ENCODE measurements around the gene AP4M1.

The AP4M1 gene

DNA sequence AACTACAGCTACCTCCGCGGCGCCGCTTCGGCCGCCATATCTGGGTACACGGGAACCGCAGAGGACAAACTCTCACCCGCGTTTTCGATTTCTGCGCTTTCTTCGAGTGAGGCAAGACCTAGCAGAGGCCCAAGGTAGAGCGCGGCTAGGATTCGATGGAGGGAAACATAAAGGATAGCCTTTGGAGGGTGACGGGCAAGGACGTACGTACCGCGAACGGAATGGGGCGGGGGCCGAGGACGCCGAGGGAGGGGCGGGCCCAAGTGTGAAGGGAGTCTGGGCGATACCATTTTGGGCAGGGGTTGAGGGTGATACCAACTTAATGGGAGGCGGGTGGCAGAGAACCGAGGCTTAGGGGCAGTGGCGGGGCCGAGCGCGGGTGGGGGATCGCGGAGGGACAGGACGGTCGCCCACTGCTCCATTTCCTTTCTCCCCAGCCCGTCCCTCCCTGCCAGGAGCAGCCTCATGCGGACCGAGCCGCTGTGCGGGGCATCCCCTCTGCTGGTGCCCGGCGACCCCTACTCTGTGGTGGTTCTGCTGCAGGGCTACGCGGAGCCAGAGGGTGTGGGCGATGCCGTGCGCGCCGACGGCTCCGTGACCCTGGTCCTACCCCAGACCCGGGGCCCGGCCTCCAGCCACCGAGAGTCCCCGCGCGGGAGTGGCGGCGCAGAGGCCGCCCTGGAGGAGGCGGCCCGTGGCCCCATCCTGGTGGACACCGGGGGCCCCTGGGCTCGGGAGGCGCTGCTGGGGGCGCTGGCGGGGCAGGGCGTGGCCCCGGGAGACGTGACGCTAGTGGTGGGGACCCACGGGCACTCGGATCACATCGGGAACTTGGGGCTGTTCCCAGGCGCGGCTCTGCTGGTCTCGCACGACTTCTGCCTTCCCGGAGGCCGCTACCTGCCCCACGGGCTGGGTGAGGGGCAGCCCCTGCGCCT, 25.8 kb downstream of the AP4M1 start, which contains the start of gene MBLAC1:
Gene MBLAC1 (plus strand): TSS at position 37 of the 935 bp plus-strand sequence. CDS start 429 bp downstream, at position 466.
- TF ChIP-seq GATA2 (IDR thresholded peaks at IDR 0.05; ENCODE audit: low read depth, low read length), result no peak
- TF ChIP-seq GATA3 (IDR thresholded peaks at IDR 0.05; ENCODE audit: low read depth, low read length), result no peak

DNA sequence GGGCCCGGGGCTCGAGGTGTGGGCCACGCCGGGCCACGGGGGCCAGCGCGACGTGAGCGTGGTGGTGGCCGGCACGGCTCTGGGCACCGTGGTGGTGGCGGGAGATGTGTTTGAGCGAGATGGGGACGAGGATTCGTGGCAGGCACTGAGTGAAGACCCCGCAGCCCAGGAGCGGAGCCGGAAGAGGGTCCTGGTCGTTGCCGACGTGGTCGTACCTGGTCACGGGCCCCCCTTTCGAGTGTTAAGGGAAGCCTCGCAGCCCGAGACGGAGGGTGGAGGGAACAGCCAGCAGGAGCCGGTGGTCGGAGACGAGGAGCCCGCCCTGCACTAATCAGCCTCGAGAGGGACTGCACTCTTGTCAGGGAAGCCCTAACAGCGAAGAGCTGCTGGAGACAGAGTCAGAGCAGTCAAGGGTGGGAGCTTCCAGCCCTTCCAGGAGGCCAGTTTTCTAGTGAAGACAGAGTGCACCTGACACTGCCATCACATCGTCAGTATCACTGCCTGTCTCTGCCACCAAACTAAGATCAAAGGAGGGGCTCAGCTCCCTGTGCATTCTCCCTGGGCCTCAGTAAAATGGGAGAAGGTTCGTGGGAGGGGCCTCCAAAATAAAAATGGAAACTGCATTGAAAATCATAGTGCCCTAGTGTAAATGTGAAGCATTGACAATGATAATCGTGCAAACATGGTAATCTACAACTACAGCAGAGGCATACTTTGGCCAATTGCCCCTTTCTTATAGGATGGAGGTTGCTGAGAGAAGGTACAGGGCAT, 26.6 kb downstream of the AP4M1 start:
- TF ChIP-seq GATA3 (IDR thresholded peaks at IDR 0.05; ENCODE audit: low read depth, low read length) (no peak), GATA2 (IDR thresholded peaks at IDR 0.05; ENCODE audit: low read depth, low read length) (no peak)

DNA sequence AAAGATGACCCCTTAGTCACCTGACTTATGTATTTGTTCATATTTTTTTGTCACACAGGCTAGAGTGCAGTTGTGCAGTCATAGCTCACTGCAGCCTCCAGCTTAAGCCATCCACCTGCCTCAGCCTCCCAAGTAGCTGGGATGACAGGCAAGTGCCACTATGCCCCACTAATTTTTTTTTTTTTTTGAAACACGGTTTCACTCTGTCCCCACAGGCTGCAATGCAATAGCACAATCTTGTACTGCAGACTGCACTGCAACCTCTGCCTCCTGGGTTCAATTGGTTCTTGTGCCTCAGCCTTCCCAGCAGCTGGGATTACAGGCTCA, 27.2 kb downstream of the AP4M1 start:
- TF ChIP-seq GATA3 (IDR thresholded peaks at IDR 0.05; ENCODE audit: low read depth, low read length) (no peak), GATA2 (IDR thresholded peaks at IDR 0.05; ENCODE audit: low read depth, low read length) (no peak)

DNA sequence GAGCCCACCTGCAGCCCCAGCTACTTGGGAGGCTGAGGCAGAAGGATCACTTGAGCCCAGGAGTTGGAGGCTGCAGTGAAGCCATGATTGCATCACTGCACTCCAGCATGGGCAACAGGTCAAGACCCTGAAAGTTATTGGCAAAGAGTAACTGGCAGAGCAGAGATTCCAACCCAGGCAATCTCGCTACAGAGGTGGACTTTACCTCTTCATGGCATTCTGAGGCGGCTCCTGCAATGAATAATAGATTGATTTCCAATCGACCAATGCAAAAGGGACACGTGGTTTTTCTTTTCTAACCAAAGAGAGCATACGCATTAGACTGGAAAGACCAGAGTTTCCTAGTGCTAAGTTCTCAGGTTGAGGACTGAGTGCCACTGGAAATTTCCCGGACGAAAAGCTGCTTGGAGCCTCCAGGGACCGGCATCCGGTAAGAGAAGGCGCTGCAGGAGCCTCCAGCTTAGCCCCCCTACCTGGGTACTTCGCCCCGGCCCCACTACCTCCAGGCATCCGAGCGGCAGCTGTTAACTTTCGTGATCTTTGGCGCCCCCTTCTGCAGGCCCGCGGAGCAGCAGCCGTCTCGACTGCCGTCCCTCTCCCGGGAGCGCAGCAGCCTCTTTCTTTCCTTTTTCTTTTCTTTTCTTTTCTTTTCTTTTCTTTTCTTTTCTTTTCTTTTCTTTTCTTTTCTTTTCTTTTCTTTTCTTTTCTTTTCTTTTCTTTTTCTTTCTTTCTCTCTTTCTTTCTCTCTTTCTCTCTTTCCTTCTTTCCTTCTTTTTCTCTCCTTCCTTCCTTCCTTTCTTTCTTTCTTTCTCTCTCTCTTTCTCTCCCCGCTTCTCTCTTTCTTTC, 29.4 kb downstream of the AP4M1 start:
- no peak for TF ChIP-seq GATA3 (IDR thresholded peaks at IDR 0.05; ENCODE audit: low read depth, low read length)
- TF ChIP-seq GATA2 (IDR thresholded peaks at IDR 0.05; ENCODE audit: low read depth, low read length), result no peak

DNA sequence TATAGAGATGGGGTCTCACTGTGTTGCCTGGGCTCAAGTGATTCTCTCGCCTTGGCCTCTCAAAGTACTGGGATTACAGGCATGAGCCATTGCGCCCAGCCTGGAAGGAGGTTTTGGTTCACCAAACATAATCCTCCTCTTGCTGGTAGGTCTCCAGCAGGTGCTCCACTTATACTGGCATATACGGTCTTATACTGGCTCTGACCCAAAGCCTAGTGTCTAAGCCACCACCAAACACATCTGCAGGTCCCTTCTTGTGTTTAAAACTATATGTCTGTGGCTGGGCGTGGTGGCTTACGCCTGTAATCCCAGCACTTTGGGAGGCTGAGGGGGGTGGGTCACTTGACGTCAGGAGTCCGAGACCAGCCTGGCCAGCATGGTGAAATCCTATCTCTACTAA, 30.7 kb downstream of the AP4M1 start:
- no peak for TF ChIP-seq GATA2 (IDR thresholded peaks at IDR 0.05; ENCODE audit: low read depth, low read length)
- no peak for TF ChIP-seq GATA3 (IDR thresholded peaks at IDR 0.05; ENCODE audit: low read depth, low read length)

DNA sequence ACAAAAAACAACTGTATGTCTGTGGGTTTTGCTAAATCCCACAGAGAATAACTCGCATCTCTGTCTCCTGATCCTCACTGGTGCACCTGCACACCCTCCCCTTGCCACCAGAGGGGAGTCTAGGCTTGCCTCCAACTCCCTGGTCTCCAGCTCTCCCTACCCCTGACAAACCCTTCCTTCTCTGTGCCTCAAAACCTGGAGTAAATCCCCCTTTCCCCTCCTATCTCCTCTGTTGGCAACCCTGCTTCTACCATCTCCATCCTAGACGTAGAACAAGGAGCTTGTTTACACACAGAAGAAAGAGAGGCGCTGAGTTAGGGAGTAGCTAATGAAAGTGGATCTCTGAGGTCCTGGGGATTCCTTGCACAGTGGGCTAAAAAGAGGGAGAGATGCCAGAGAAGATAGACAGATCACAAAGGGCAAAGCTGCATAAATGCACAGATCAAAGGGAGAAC, 31.3 kb downstream of the AP4M1 start:
- peak; percentile 83 for TF ChIP-seq GATA2 (IDR thresholded peaks at IDR 0.05; ENCODE audit: low read depth, low read length)
- TF ChIP-seq GATA3 (IDR thresholded peaks at IDR 0.05; ENCODE audit: low read depth, low read length), result no peak

DNA sequence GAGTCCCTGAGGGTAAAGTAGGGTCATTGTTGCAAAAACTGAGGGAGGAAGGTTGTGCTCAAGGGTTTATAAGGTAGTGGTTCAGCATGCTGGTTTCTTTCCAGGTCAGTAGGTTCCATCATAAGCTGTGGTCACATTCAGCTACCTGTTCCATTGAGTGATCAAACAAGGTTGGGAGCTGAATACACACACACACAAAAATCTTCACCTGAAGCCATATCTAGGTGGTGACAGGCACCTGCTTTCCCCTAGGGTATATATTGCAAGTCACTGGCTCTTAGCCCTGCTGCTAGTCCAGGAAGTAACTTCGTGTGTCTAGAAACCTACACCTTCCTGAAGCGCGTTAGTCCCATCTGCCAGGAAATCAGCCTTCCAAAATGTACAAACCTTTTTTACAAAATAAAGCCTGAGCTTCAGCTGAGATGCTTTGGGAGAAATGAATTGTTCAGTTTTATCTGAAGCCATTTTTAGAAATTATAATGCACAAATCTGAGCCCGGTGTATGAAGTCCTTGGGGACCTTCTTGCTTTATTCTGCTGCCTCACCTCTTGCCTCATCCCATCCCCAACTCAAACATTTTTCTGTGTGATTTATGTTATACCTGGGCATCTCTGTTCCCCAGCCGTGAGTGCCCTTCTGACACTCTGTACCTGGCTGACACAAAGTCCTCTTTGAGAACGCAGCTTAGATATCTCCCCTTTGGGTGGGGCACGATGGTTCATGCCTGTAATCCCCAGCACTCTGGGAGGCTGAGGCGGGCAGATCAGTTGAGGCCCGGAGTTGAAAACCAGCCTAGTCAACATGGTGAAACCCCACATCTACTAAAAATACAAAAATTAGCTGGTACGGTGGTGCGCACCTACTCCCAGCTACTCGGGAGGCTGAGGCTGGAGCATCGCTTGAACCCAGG, 36.7 kb downstream of the AP4M1 start:
- TF ChIP-seq GATA2 (IDR thresholded peaks at IDR 0.05; ENCODE audit: low read depth, low read length), result no peak

DNA sequence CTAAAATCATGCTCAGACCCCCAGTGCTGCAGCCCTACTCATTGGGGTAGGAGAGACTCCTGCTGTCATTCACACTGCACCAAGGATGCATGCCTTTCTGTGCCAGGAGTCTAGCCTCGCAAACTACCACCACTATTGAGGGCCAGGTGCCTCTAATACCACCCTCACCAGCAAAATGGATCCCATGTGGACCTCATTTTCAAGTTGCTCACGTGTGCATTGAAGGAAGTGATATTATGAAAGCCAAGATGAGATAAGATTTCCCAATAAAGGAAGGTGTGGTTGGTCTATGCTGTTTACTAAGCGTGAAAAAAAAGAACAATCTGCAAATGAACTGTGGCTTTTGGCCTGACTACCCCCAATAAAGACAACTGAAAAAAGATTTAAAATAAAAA, 40.1 kb downstream of the AP4M1 start:
- no peak for TF ChIP-seq GATA2 (IDR thresholded peaks at IDR 0.05; ENCODE audit: low read depth, low read length)
- TF ChIP-seq GATA3 (IDR thresholded peaks at IDR 0.05; ENCODE audit: low read depth, low read length), result no peak

DNA sequence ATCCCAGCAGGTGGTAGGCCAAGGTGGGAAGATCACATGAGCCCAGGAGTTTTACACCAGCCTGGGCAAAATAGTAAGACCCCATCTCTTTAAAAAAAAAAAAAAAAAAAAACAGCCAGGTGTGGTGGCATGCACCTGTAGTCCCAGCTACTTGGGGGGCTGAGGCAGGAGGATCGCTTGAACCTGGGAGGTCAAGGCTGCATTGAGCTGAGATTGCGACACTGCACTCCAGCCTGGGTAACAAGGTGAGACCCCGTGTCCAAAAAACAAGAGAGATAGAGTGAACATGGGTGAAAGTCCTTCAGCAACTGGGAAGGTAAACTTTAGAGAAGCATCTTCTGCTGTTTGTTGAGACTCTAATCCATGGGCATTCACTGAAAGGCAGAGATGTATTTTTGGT, 41.0 kb downstream of the AP4M1 start:
- no peak for TF ChIP-seq GATA3 (IDR thresholded peaks at IDR 0.05; ENCODE audit: low read depth, low read length)
- no peak for TF ChIP-seq GATA2 (IDR thresholded peaks at IDR 0.05; ENCODE audit: low read depth, low read length)

DNA sequence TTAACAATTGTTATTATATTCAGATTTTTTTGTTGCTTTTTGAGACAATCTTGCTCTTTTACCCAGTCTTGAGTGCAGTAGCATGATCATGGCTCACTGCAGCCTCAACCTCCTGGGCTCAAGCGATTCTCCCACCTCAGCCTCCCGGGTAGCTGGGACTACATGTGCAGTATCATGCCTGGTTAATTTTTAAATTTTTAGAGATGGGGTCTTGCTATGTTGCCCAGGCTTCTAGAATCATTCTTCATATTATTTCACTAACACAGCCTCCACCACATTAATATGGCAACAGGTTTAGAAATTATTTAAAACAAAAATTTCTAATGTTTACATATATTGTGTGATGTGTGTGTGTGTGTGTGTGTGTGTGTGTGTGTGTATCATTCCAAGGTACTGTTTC, 45.8 kb downstream of the AP4M1 start:
- no peak for TF ChIP-seq GATA2 (IDR thresholded peaks at IDR 0.05; ENCODE audit: low read depth, low read length)
- TF ChIP-seq GATA3 (IDR thresholded peaks at IDR 0.05; ENCODE audit: low read depth, low read length), result no peak

DNA sequence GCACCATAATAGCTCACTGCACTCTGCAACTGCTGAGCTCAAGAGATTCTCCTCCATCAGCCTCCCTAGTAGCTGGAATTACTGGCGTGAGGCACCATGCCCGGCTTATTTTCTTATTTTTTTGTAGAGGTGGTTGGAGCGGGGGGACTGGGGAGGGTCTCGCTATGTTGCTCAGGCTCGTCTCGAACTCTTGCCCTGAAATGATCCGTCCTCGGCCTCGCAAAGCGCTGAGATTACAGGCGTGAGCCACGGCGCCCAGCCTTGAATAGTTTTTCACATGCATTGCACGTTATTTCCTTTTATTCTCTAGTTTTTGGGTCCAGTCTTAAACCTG, 46.7 kb downstream of the AP4M1 start:
- TF ChIP-seq GATA3 (IDR thresholded peaks at IDR 0.05; ENCODE audit: low read depth, low read length) (no peak), GATA2 (IDR thresholded peaks at IDR 0.05; ENCODE audit: low read depth, low read length) (no peak)

DNA sequence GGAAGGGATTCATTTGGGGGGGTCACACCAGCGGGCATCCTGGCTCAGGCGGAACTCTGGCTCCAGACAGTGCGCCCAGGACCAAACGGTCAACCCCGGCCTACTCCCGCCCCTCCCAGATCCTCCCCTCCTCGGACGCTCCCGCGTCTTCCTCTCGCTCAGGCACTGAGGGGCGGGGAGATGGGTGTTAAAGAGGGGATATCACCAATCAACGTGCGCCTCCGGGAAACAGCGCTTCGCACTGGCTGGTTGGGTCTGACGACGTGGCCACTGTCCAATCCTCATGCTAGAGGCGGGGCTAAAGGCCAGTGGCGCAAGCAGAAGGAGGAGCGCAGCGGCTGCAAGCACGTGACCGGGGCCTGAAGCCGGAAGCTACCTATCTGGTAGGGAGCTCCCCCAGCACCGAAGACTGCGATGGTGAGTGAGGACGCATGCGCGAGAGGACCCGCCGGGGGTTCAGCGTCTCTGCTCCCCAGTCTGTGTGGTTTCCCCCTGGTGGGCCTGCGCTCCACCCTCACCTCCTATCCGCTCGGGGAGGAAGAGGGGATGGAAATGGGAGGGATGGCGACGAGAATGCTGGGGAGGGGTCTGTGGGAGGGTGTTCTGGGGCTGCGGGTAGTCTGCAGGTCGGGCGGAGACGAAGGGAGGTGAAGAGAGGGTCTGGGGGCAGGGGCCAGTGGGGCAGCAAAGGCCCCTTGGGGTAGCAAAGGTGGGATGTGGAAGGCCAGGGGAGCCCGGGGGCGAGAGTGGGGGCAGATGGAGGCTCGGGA, 47.3 kb downstream of the AP4M1 start, which contains the start of gene LAMTOR4:
Gene LAMTOR4 (plus strand): TSS at position 360 of the 770 bp plus-strand sequence. CDS start 55 bp downstream, at position 415.
- TF ChIP-seq GATA3 (IDR thresholded peaks at IDR 0.05; ENCODE audit: low read depth, low read length) (no peak), GATA2 (IDR thresholded peaks at IDR 0.05; ENCODE audit: low read depth, low read length) (0 out of 2 replicates have a peak, but pooled peaks have one; percentile 13)
